Erythroblast (primary cell): ENCODE data around the gene NFIB.

ENCODE experiments used
- GATA1 ChIP-seq: IDR thresholded peaks from 2 replicates; pipeline ENCODE4 v1.6.1; 2011; ENCODE audit warnings: low read depth, mild to moderate bottlenecking, control low read depth, low read length, moderate library complexity
- POLR2A ChIP-seq: IDR thresholded peaks from 2 replicates; pipeline ENCODE4 v1.6.1; 2011; ENCODE audit warnings: mild to moderate bottlenecking, low read length

DNA sequence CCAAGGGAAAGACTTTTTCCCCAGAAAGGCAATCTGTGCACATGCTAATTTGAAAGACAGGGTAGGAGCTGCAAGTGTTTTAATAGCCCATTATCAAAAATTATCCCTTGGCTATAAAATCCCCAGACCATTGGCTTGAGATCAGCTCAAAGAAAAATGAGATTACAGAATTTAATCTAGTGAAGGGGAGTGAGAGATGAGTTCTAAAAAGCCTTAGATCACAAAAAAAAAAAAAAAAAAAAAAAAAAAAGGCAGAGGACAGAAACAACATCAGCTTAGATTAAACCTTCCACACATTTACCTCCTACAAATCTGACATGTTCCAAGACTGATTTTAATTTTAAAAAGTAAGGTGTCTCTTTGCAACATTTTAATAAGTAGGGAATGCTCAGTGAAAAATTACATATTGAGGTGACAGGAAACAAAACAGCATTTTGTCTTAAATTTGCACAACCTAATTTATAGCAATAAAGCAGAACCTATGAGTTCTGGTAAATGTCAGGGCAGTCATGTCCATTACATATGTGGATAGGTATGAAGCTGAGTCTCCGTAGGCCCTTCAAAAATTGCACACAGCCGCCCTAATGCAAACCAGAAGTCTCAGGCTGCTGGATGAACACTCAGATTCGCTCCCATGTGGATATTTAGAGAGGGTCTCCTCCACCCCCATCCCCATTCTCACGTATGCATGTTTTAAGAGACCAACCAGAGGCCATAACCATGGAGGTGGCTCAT, 43.4 kb downstream of the NFIB start:
- TF ChIP-seq POLR2A (no peak), GATA1 (no peak)
